Sigmoid colon (tissue), 4 donors: ENCODE data around the gene USP40.

Source experiments
- POLR2A ChIP-seq, 2 donors: fragments of 450-650 bp; IDR thresholded peaks; one replicate each; pipeline ENCODE4 v1.6.1; 2016; ENCODE audit warnings: antibody characterized with exemption in 2 of 2, mild to moderate bottlenecking in 2 of 2, moderate library complexity in 2 of 2
- POLR2AphosphoS5 ChIP-seq, 4 donors: sonication (generic); formaldehyde crosslinking; IDR thresholded peaks; one replicate each; pipeline ENCODE4 v1.6.1; 2017; ENCODE audit warnings: antibody characterized with exemption in 4 of 4
- TF ChIP-seq, protein P1 (sequence below), 4 experiments: fragments of 450-650 bp in 3 of 4; fragments of 200-600 bp in 1 of 4; IDR thresholded peaks; one replicate each; pipeline ENCODE4 v1.5.1; 2016 to 2019; ENCODE audit warnings: antibody characterized with exemption in 4 of 4, mild to moderate bottlenecking in 3 of 4, moderate library complexity in 2 of 4

DNA sequence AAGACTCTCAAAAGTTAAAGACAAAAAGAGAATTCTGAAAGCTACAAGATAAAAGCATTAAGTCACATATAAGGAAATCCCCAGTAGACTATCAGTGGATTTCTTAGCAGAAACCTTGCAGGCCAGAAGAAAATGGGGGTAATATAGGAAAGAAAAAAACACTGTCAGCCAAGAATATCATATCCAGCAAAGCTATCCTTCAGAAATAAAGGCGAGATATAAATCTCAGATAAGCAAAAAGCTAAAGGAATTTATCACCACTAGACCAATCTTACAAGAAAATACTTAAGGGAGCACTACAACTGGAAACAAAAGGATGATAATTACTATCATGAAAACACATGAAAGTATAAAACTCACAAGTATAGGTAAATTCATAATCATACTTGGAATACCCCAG lies 63.1 kb downstream of the USP40 start:
- TF ChIP-seq, protein P1, sequence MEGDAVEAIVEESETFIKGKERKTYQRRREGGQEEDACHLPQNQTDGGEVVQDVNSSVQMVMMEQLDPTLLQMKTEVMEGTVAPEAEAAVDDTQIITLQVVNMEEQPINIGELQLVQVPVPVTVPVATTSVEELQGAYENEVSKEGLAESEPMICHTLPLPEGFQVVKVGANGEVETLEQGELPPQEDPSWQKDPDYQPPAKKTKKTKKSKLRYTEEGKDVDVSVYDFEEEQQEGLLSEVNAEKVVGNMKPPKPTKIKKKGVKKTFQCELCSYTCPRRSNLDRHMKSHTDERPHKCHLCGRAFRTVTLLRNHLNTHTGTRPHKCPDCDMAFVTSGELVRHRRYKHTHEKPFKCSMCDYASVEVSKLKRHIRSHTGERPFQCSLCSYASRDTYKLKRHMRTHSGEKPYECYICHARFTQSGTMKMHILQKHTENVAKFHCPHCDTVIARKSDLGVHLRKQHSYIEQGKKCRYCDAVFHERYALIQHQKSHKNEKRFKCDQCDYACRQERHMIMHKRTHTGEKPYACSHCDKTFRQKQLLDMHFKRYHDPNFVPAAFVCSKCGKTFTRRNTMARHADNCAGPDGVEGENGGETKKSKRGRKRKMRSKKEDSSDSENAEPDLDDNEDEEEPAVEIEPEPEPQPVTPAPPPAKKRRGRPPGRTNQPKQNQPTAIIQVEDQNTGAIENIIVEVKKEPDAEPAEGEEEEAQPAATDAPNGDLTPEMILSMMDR (IDR thresholded peaks at IDR 0.05) = no peak
- TF ChIP-seq POLR2A (IDR thresholded peaks at IDR 0.05) = no peak
- TF ChIP-seq POLR2AphosphoS5 (IDR thresholded peaks at IDR 0.05) = no peak
